Endodermal cell (in vitro differentiated cells): ENCODE results near the gene TMEM145. TPM values are rescaled to one million over a fixed set of nuclear protein-coding genes. Genes with fewer than 3 reads are reported as not detected.

Source experiments
- DNase-seq: peaks from one replicate; pipeline ENCODE4 v3.0.0-alpha.2; 2017
- H3K27ac ChIP-seq: 2 replicates; pipeline ENCODE4 v1.5.1; 2013; ENCODE audit warnings: mild to moderate bottlenecking, low read depth, low read length, moderate library complexity
- H3K27me3 ChIP-seq: 2 replicates; pipeline ENCODE4 v1.6.1; 2013; ENCODE audit warnings: mild to moderate bottlenecking, low read length, moderate library complexity; ENCODE audit not compliant: insufficient read depth, control insufficient read depth, poor library complexity, severe bottlenecking
- H3K36me3 ChIP-seq: 2 replicates; pipeline ENCODE4 v1.7.0; 2013; ENCODE audit warnings: mild to moderate bottlenecking, low read length, moderate library complexity; ENCODE audit not compliant: control insufficient read depth, insufficient read depth
- H3K4me1 ChIP-seq: one replicate; pipeline ENCODE4 v1.7.0; 2013; ENCODE audit warnings: low read length; ENCODE audit not compliant: control insufficient read depth, insufficient read depth
- H3K4me3 ChIP-seq: 2 replicates; pipeline ENCODE4 v1.5.1; 2013; ENCODE audit warnings: mild to moderate bottlenecking, low read length, moderate library complexity
- H3K9ac ChIP-seq: 2 replicates; pipeline ENCODE4 v1.6.1; 2013; ENCODE audit warnings: mild to moderate bottlenecking, low read length, moderate library complexity; ENCODE audit not compliant: poor library complexity, severe bottlenecking; ENCODE audit errors: extremely low read depth
- H3K9me3 ChIP-seq: 2 replicates; pipeline ENCODE4 v1.6.1; 2013; ENCODE audit warnings: mild to moderate bottlenecking, low read length, moderate library complexity; ENCODE audit not compliant: control insufficient read depth
- H3K27ac Mint-ChIP-seq: 2 replicates; pipeline ENCODE4 v1.8.0; 2020; ENCODE audit warnings: mixed read lengths
- H3K27me3 Mint-ChIP-seq: 2 replicates; pipeline ENCODE4 v1.8.0; 2021; ENCODE audit warnings: mild to moderate bottlenecking, mixed read lengths; ENCODE audit not compliant: insufficient read depth
- H3K36me3 Mint-ChIP-seq: 2 replicates; pipeline ENCODE4 v1.8.0; 2020; ENCODE audit warnings: low read depth, mixed read lengths
- H3K4me1 Mint-ChIP-seq: 2 replicates; pipeline ENCODE4 v1.8.0; 2020; ENCODE audit warnings: mixed read lengths
- H3K4me3 Mint-ChIP-seq: 2 replicates; pipeline ENCODE4 v1.8.0; 2020; ENCODE audit warnings: mild to moderate bottlenecking, moderate library complexity, mixed read lengths
- H3K9me3 Mint-ChIP-seq: 2 replicates; pipeline ENCODE4 v1.8.0; 2020; ENCODE audit warnings: mild to moderate bottlenecking, mixed read lengths
- CTCF ChIP-seq: fragments of 200-600 bp; sonication (generic); conservative IDR thresholded peaks from 2 replicates; pipeline ENCODE4 v1.5.0; 2021; ENCODE audit warnings: antibody characterized with exemption, mild to moderate bottlenecking
- WGBS, 2 experiments: methylation state at CpG; one replicate each; pipeline versions ENCODE4 v1.1.5 to v1.1.7; 2013; ENCODE audit warnings: missing lambda C conversion rate in 2 of 2, mixed read lengths in 1 of 2; ENCODE audit not compliant: insufficient coverage in 1 of 2, insufficient read length in 1 of 2; 5-methylcytosine and 5-hydroxymethylcytosine counted together
- total RNA-seq, 2 donors: library from RNA; stranded (reverse); fragmentation: NEBNext Ultra II Directional in 1 of 2; extraction: Animal tissue kit (Norgen Biotek cat#: 25700) in 1 of 2; gene quantifications; 2 replicates in 1 of 2; 3 replicates in 1 of 2; pipeline ENCODE4 v1.2.1, GENCODE V29; 2021

TMEM145 gene
- total RNA-seq, 2 donors from 2014 or later, result 0.38 to 0.42 TPM

- H3K27me3 ChIP-seq, result no peaks in the 10 kb centered on the region
- Mint-ChIP-seq H3K27me3 (no peaks in the 10 kb centered on the region), H3K4me3 (no peak overlapping the region), H3K4me1 (no peaks in the 10 kb centered on the region), H3K36me3 (no peaks in the 10 kb centered on the region), H3K9me3 (no peaks in the 10 kb centered on the region), H3K27ac (no peak overlapping the region)
- no peaks in the 10 kb centered on the region for H3K9me3 ChIP-seq
- H3K4me3 ChIP-seq, result no peak overlapping the region
- no peak overlapping the region for H3K27ac ChIP-seq
- no peaks in the 10 kb centered on the region for H3K4me1 ChIP-seq
- H3K36me3 ChIP-seq, result peaks cover 9% of the 10 kb centered on the region
- H3K9ac ChIP-seq, result no peak overlapping the region
- TF ChIP-seq CTCF, result no peak
- no peak for DNase-seq
- 92 to 94% methylated on average over 2 to 3 of the region's 6 CpGs for WGBS, 2 experiments
These were observed 18.9 kb downstream of the TMEM145 start for GRCh38 chr19:42332059-42332458.

GRCh38 chr19:42333018-42333417 is 19.9 kb downstream of the TMEM145 start:
- Histone ChIP-seq H3K27me3 (no peaks in the 10 kb centered on the region), H3K4me3 (no peak overlapping the region), H3K36me3 (peaks cover 9% of the 10 kb centered on the region), H3K9me3 (no peaks in the 10 kb centered on the region), H3K27ac (no peak overlapping the region), H3K4me1 (no peaks in the 10 kb centered on the region), H3K9ac (peak overlapping the region; percentile 18)
- H3K4me3 Mint-ChIP-seq, result no peak overlapping the region
- no peaks in the 10 kb centered on the region for H3K9me3 Mint-ChIP-seq
- no peak for DNase-seq
- peaks cover 2% of the 10 kb centered on the region for H3K36me3 Mint-ChIP-seq
- no peaks in the 10 kb centered on the region for H3K27me3 Mint-ChIP-seq
- 95 to 100% methylated on average over 1 to 3 of the region's 3 CpGs for WGBS, 2 experiments
- TF ChIP-seq CTCF, result no peak
- H3K4me1 Mint-ChIP-seq, result no peaks in the 10 kb centered on the region
- no peak overlapping the region for H3K27ac Mint-ChIP-seq

- no peak for DNase-seq
- peaks cover 9% of the 10 kb centered on the region for H3K36me3 ChIP-seq
- no peaks in the 10 kb centered on the region for H3K27me3 ChIP-seq
- H3K4me1 ChIP-seq, result no peaks in the 10 kb centered on the region
- no peak overlapping the region for H3K9ac ChIP-seq
- Mint-ChIP-seq H3K36me3 (peaks cover 8% of the 10 kb centered on the region), H3K27ac (no peak overlapping the region), H3K9me3 (no peaks in the 10 kb centered on the region), H3K4me3 (no peak overlapping the region), H3K27me3 (no peaks in the 10 kb centered on the region), H3K4me1 (no peaks in the 10 kb centered on the region)
- 96 to 98% methylated on average over 16 to 21 of the region's 21 CpGs for WGBS, 2 experiments
- TF ChIP-seq CTCF, result no peak
- H3K4me3 ChIP-seq, result no peak overlapping the region
- no peaks in the 10 kb centered on the region for H3K9me3 ChIP-seq
- no peak overlapping the region for H3K27ac ChIP-seq
These were observed 21.0 kb downstream of the TMEM145 start for GRCh38 chr19:42333975-42334696.
